Measurements from ENCODE around the gene NBAS. TPM values are rescaled to one million over a fixed set of nuclear protein-coding genes. Genes with fewer than 3 reads are reported as not detected.
"Not testable (repeated sequence)": the region's sequence is repeated elsewhere in the genome, so short reads cannot be mapped to it uniquely, and the experiment has no call there.

NBAS gene
- total RNA-seq, 1 experiment from 2014 or later, result 36.6 TPM

- no peak for DNase-seq (ENCODE audit: low read depth)
Measured at GRCh38 chr2:15218423-15219086, 342.6 kb downstream of the NBAS start.

GRCh38 chr2:15212249-15212648, 348.9 kb downstream of the NBAS start:
- no peak for DNase-seq (ENCODE audit: low read depth)

- DNase-seq (ENCODE audit: low read depth), result not testable (repeated sequence)
Measured at GRCh38 chr2:15210542-15210941, 350.6 kb downstream of the NBAS start.

GRCh38 chr2:15206419-15206818, 354.7 kb downstream of the NBAS start:
- no peak for DNase-seq (ENCODE audit: low read depth)

GRCh38 chr2:15205562-15205961, 355.6 kb downstream of the NBAS start:
- DNase-seq (ENCODE audit: low read depth), result no peak

GRCh38 chr2:15201009-15201408, 360.1 kb downstream of the NBAS start:
- no peak for DNase-seq (ENCODE audit: low read depth)

- DNase-seq (ENCODE audit: low read depth), result no peak
Measured at GRCh38 chr2:15200581-15200980, 360.6 kb downstream of the NBAS start.

GRCh38 chr2:15198051-15198450, 363.1 kb downstream of the NBAS start:
- no peak for DNase-seq (ENCODE audit: low read depth)

GRCh38 chr2:15195813-15196212, 365.3 kb downstream of the NBAS start:
- peak; percentile 18 for DNase-seq (ENCODE audit: low read depth)

GRCh38 chr2:15191789-15192188, 369.3 kb downstream of the NBAS start:
- DNase-seq (ENCODE audit: low read depth), result no peak

- DNase-seq (ENCODE audit: low read depth), result no peak
Measured at GRCh38 chr2:15189216-15189615, 371.9 kb downstream of the NBAS start.

- DNase-seq (ENCODE audit: low read depth), result no peak
Measured at GRCh38 chr2:15187702-15188101, 373.4 kb downstream of the NBAS start.

GRCh38 chr2:15186118-15186517, 375.0 kb downstream of the NBAS start:
- no peak for DNase-seq (ENCODE audit: low read depth)

- no peak for DNase-seq (ENCODE audit: low read depth)
Measured at GRCh38 chr2:15184491-15184890, 376.6 kb downstream of the NBAS start.

- DNase-seq (ENCODE audit: low read depth), result no peak
Measured at GRCh38 chr2:15182275-15182674, 378.9 kb downstream of the NBAS start.

- no peak for DNase-seq (ENCODE audit: low read depth)
Measured at GRCh38 chr2:15181092-15181745, 379.9 kb downstream of the NBAS start.

GRCh38 chr2:15180379-15180778, 380.8 kb downstream of the NBAS start:
- DNase-seq (ENCODE audit: low read depth), result no peak

GRCh38 chr2:15178946-15179345, 382.2 kb downstream of the NBAS start:
- DNase-seq (ENCODE audit: low read depth), result no peak

GRCh38 chr2:15177103-15177502, 384.0 kb downstream of the NBAS start:
- DNase-seq (ENCODE audit: low read depth), result peak; percentile 95

GRCh38 chr2:15176604-15177003, 384.5 kb downstream of the NBAS start:
- DNase-seq (ENCODE audit: low read depth), result no peak

- DNase-seq (ENCODE audit: low read depth), result no peak
Measured at GRCh38 chr2:15174567-15174966, 386.6 kb downstream of the NBAS start.

GRCh38 chr2:15173501-15173900, 387.6 kb downstream of the NBAS start:
- no peak for DNase-seq (ENCODE audit: low read depth)

- no peak for DNase-seq (ENCODE audit: low read depth)
Measured at GRCh38 chr2:15172825-15173224, 388.3 kb downstream of the NBAS start.

Data from M059J (cell line).